ENCODE measurements around the gene NDUFS2. TPM values are rescaled to one million over a fixed set of nuclear protein-coding genes. Genes with fewer than 3 reads are reported as not detected.

The NDUFS2 gene
- total and polyA plus RNA-seq, 10 of the 15 experiments (the other 5 are each of a cell fraction or from before 2014, with no cell fraction given): 66.5 to 215 (median 148) TPM

GRCh38 chr1:161196521-161197451 is 5.4 kb upstream of the NDUFS2 start:
- no peaks in the 10 kb centered on the region for H3K36me3 ChIP-seq (ENCODE audit: control insufficient read depth in 2 of 2, insufficient read depth in 2 of 2, low read length in 1 of 2)
- H3K9me3 ChIP-seq (replicated peaks; ENCODE audit: control insufficient read depth, insufficient read depth, low read length): no peaks in the 10 kb centered on the region
- BruUV-seq (replicated peaks): no TSS peak
- no peak overlapping the region for H3K27ac ChIP-seq (ENCODE audit: control insufficient read depth, insufficient read depth)
- H4K20me1 ChIP-seq (ENCODE audit: control insufficient read depth, insufficient read depth): no peaks in the 10 kb centered on the region
- H3K4me1 ChIP-seq (ENCODE audit: control insufficient read depth, insufficient read depth, low read length): peaks cover 30% of the 10 kb centered on the region
- ATAC-seq (no peak), FAIRE-seq (no peak), DNase-seq (ENCODE audit: low read depth, low spot score) (no peak)
- no peak overlapping the region for H3K9ac ChIP-seq (ENCODE audit: control insufficient read depth, insufficient read depth, low read length)
- no peak overlapping the region for H2AFZ ChIP-seq (ENCODE audit: control insufficient read depth, low read depth, low read length)
- TF ChIP-seq TCF7 (IDR thresholded peaks at IDR 0.05; ENCODE audit: borderline replicate concordance): no peak
- no peak for TF ChIP-seq CTCF (IDR thresholded peaks at IDR 0.05 in 2 of 3, conservative IDR thresholded peaks at IDR 0.05 in 1 of 3; ENCODE audit: control insufficient read depth in 2 of 3, extremely low read depth in 1 of 3, insufficient read depth in 1 of 3, low read depth in 3 of 3, low read length in 3 of 3)
- H3K79me2 ChIP-seq (ENCODE audit: control insufficient read depth, insufficient read depth, low read length): 0 out of 2 replicates have a peak, but pooled peaks cover under 1% of the 10 kb centered on the region
- no peak overlapping the region for H3K4me2 ChIP-seq (ENCODE audit: control insufficient read depth, insufficient read depth)
- ChIA-PET POLR2A (interaction anchor here (1.0 kb wide), 1 partner anchor 10 kb away, joined by 4 read pairs; no protein-coding TSS in a partner anchor), SMC1A (ENCODE audit: uncharacterized antibody, unreplicated experiment) (no interaction called here), CTCF (interaction anchor here (6.0 kb wide), 1 partner anchor 15 kb away, joined by 69 read pairs; no protein-coding TSS in a partner anchor), RAD21 (ENCODE audit: unreplicated experiment) (no interaction called here)
- intact Hi-C loops (cut with micrococcal nuclease; ENCODE audit: unreplicated experiment) (no loop called here), in situ Hi-C loops (cut with MboI) (loop anchor here (10.0 kb wide), 1 partner anchor 548 kb away; the partner anchor contains the start of gene DUSP12)
- H3K4me3 ChIP-seq: no peak overlapping the region
- H3K27me3 ChIP-seq (replicated peaks in 1 of 2; ENCODE audit: control insufficient read depth in 2 of 2, insufficient read depth in 2 of 2, low read length in 1 of 2): no peaks in the 10 kb centered on the region
- 75% methylated on average over 27 of the region's 27 CpGs for WGBS (ENCODE audit: insufficient coverage, insufficient replicate concordance, low lambda C conversion rate, missing lambda C conversion rate)
